Measurements from ENCODE around the gene MPZL2. TPM values are rescaled to one million over a fixed set of nuclear protein-coding genes. Genes with fewer than 3 reads are reported as not detected.

The MPZL2 gene
- total and polyA plus RNA-seq, 2 of the 8 experiments (the other 6 are each of a cell fraction or from before 2014, with no cell fraction given) = 2.4 to 3.2 TPM

GRCh38 chr11:118306556-118306955 is 42.5 kb upstream of the MPZL2 start:
- POLR2A ChIA-PET (ENCODE audit: partially characterized antibody) = no interaction called here

More at GRCh38 chr11:118306556-118306955, 42.5 kb upstream of the MPZL2 start:
- H3K36me3 ChIP-seq (ENCODE audit: control insufficient read depth in 2 of 4, insufficient read depth in 4 of 4, low read length in 3 of 4) = no peaks in the 10 kb centered on the region
- no peak overlapping the region for H3K27ac ChIP-seq (ENCODE audit: low read depth, low read length)
- H2BK20ac ChIP-seq (ENCODE audit: low read length) = no peak overlapping the region
- H3K14ac ChIP-seq (ENCODE audit: insufficient read length) = no peak overlapping the region
- WGBS, 2 experiments (ENCODE audit: extremely low coverage in 1 of 2, insufficient coverage in 1 of 2, insufficient read length in 1 of 2, insufficient replicate concordance in 2 of 2, low coverage in 1 of 2, low lambda C conversion rate in 2 of 2, missing lambda C conversion rate in 1 of 2) = 92% methylated on average over 2 of the region's 2 CpGs; no CpG with 5 or more reads in 1 of the 2 experiments
- no peak overlapping the region for H3K4me3 ChIP-seq (ENCODE audit: extremely low read depth in 1 of 4, insufficient read depth in 2 of 4, low read depth in 3 of 4, low read length in 4 of 4)
- H4K91ac ChIP-seq (replicated peaks; ENCODE audit: insufficient read length, low read length) = no peak overlapping the region
- no peaks in the 10 kb centered on the region for H3K23me2 ChIP-seq (ENCODE audit: low read depth, low read length)
- CTCF ChIA-PET (ENCODE audit: partially characterized antibody) = interaction anchor here (1.2 kb wide), 1 partner anchor 108 kb away, joined by 3 read pairs; no protein-coding TSS in a partner anchor
- no peak overlapping the region for H4K5ac ChIP-seq (ENCODE audit: insufficient read length, low read depth, low read length)
- DNase-seq (ENCODE audit: low read depth in 1 of 2, low spot score in 2 of 2) = no peak
- H2AFZ ChIP-seq (ENCODE audit: low read length) = no peak overlapping the region
- H2BK12ac ChIP-seq (ENCODE audit: low read depth, low read length) = no peak overlapping the region
- H3K4me2 ChIP-seq (ENCODE audit: insufficient read depth in 1 of 2, low read depth in 2 of 2, low read length in 2 of 2) = no peak overlapping the region
- TF ChIP-seq FOSL1 (IDR thresholded peaks at IDR 0.05; ENCODE audit: insufficient read depth, low read depth, low read length) = no peak
- H3K27me3 ChIP-seq (replicated peaks in 1 of 4; ENCODE audit: control insufficient read depth in 3 of 4, extremely low read depth in 1 of 4, insufficient read depth in 3 of 4, low read length in 3 of 4) = no peaks in the 10 kb centered on the region
- H2BK15ac ChIP-seq (ENCODE audit: low read length) = no peak overlapping the region
- no peak overlapping the region for H2BK120ac ChIP-seq (replicated peaks; ENCODE audit: low read depth, low read length)
- H3K9ac ChIP-seq (replicated peaks in 1 of 4; ENCODE audit: extremely low read depth in 1 of 4, low read depth in 3 of 4, low read length in 3 of 4) = no peak overlapping the region
- no peaks in the 10 kb centered on the region for H3K4me1 ChIP-seq (replicated peaks in 1 of 4; ENCODE audit: control insufficient read depth in 3 of 4, insufficient read depth in 4 of 4, low read length in 3 of 4)
- H3K9me3 ChIP-seq (ENCODE audit: insufficient read depth in 2 of 2, low read depth in 1 of 2, low read length in 1 of 2) = no peaks in the 10 kb centered on the region
- H4K8ac ChIP-seq (ENCODE audit: extremely low read depth, insufficient read depth, low read length) = no peak overlapping the region
- H4K20me1 ChIP-seq (replicated peaks in 1 of 2; ENCODE audit: control insufficient read depth in 1 of 2, insufficient read depth in 2 of 2, low read length in 2 of 2) = no peaks in the 10 kb centered on the region
- H3K23ac ChIP-seq (ENCODE audit: insufficient read length) = no peak overlapping the region
- no peak for FAIRE-seq
- no peak overlapping the region for H2BK5ac ChIP-seq (ENCODE audit: low read depth, low read length)
- H3K18ac ChIP-seq (ENCODE audit: extremely low read depth, low read length) = no peak overlapping the region
- no peak overlapping the region for H2AK5ac ChIP-seq (ENCODE audit: low read depth, low read length)
- no peaks in the 10 kb centered on the region for H3K79me2 ChIP-seq (ENCODE audit: control insufficient read depth in 1 of 2, insufficient read depth in 2 of 2, low read length in 2 of 2)
- H3K4ac ChIP-seq (replicated peaks; ENCODE audit: insufficient read length, low read depth, low read length) = no peak overlapping the region
- no peak overlapping the region for H3K56ac ChIP-seq (replicated peaks; ENCODE audit: insufficient read length, low read depth, low read length)
- no peaks in the 10 kb centered on the region for H3K79me1 ChIP-seq (ENCODE audit: low read depth, low read length)

Measured in H1 (cell line).